Transverse colon (tissue), 4 donors: ENCODE data around the gene NOTCH2.

ENCODE experiments used
- CTCF ChIP-seq, 5 experiments: fragments of 200-600 bp in 3 of 5; fragments of 450-650 bp in 2 of 5; sonication (generic) in 3 of 5; IDR thresholded peaks; 1 replicate in 2 of 5; 2 replicates in 3 of 5; pipeline ENCODE4 v1.5.1; 2016 to 2017; ENCODE audit warnings: antibody characterized with exemption in 5 of 5, inconsistent platforms in 3 of 5, mild to moderate bottlenecking in 2 of 5, moderate library complexity in 1 of 5
- POLR2A ChIP-seq: fragments of 450-650 bp; IDR thresholded peaks from one replicate; pipeline ENCODE4 v1.6.1; 2016; ENCODE audit warnings: antibody characterized with exemption, mild to moderate bottlenecking, moderate library complexity
- POLR2AphosphoS5 ChIP-seq, 3 donors: sonication (generic); formaldehyde crosslinking; IDR thresholded peaks; one replicate each; pipeline ENCODE4 v1.6.1; 2016; ENCODE audit warnings: antibody characterized with exemption in 3 of 3

GRCh38 chr1:119878171-119878570 is 191.3 kb downstream of the NOTCH2 start:
- TF ChIP-seq POLR2AphosphoS5 (IDR thresholded peaks at IDR 0.05) (no peak), CTCF (IDR thresholded peaks at IDR 0.05) (no peak), POLR2A (no peak)
